GM19438 (cell line): ENCODE results near the gene PLB1.

ENCODE experiments used
- ATAC-seq: cut with Tn5 transposase; IDR thresholded peaks from one replicate; pipeline ENCODE4 v1.9.1; 2021; ENCODE audit warnings: low read depth; ENCODE audit not compliant: unreplicated experiment

PLB1 gene

DNA sequence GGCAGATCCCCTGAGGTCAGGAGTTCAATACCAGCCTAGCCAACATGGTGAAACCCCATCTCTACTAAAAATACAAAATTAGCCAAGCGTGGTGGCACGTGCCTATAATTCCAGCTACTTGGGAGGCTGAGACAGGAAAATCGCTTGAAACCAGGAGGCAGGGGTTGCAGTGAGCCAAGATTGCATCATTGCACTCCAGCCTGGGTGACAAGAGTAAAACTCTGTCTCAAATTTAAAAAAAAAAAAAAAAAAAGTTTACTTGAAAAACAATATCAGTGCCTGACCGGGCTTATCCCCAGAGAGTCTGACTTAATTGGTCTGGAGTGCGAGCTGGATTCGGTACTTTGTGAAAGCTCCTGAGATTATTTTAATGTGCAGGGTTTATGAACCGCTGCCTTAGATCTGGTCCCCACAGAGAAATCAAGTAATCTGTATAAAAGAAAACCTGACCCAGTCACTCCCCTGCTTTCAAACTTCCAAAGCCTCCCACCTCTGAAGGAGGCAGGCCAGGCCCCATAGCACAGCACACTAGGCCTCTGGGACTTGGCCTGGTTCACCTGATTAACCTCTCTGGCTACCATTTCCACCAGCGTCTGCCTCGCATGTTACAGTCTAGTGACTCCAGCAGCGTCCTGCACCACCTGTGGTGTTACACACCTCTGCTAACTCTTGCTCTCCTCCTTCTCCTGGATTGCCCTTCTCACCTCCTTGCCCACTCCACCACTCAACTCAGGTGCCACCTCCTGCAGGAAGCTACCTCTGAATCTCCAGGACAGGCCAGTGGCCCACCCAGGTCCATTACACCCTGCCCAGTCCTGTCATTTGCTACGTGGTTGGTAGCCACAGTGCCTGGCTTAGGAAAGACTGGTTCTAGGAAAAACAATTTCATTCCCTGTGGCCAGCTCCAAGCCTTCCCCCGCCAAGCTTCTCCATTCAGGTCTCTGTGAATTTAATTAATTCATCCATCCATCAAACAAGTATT, 141.5 kb downstream of the PLB1 start:
- no peak for ATAC-seq

DNA sequence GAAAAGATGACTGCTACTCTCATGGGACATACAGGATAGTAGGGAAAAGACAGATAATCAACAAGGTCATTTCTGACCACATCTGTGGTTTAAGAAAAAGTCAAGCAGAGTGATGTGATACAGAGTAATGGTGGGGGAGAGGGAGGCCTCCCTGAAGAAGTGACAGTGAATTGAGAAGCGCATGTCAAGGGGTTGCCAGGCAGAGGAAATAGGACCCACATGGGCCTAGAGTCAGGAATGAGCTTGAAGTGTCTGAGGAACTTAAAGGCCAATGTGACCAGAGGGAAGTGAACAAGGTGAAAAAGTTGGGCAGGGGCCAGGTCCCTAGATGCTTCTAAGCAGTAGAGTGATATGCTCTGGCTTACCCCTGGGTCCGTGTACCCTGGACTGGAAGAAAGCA, 142.2 kb downstream of the PLB1 start:
- no peak for ATAC-seq

DNA sequence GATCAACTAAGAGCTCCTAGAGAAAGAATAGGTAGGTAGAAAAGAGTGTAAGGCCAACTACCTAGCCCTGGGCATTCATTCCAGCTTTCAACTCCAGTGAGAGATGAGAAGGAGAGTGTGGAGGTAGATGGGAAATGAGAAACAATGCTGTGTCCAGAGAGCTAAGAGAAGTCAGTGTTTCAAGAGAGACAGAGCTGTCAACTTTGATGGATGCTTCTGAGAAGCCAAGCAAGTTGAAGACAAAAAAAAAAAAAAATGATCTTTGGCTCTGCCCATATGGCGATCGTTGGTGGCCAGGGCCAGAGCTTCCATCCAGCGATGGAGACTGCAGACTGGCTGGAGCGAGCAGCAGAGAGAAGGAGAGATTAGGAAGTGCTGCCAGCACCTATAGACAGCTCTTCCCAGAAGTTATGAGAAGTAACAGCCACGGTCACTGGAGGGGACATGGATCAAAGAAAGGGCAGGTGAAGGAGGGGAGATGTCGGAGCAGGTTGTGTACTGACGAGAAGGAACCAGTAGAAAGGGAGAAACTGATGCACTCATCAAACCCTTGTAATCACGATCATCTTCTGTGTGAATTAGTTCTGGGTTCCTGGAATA, 143.3 kb downstream of the PLB1 start:
- no peak for ATAC-seq

DNA sequence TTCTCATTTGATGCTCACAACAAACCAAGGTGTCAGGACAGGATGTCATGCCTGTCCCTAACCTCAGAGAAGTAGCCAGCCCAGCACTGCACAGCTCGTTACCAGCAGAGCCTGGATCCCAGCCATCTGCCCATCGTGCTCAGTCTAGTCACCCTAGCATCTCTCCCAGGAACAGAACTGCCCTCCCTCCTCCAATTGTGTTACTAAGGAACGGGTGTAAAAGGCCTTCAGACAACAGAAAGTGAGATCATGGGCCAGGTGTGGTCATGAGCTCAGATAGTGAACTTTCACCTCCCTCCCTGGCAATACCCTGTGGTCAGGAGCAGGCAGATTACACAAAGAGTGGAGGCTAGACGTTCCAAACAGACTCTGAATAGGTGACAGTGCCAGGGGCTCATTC, 144.0 kb downstream of the PLB1 start:
- no peak for ATAC-seq

DNA sequence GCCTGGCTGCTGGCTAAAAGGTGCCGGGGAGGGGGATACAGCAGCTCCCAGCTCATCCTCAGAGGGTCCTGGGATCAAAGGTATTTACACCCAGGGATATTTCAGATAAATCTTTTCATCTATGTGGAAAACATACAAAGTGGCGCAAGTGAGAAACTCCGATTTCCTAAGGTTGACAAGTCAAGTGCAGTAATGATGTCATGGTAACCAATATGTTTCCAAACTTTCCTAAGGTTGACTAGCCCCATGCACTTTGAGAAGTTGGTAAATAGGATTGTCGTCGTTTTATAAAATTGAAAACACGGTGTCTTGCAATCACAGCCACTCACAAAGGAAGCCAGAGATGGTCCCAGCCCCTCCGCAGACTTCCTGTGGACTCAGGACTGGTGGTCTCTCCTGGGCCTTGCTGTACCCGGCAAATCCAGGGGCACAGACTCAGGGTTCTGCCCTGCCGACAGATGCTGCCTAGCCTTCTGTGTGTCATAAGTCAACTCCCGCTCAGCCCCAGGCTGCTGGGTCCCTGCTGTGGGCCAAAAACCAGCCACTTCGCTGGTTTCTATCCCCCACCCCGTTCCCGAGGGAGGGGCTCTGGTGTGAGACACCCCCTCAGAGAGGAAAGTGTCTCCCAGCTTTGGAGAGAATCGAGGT, 144.5 kb downstream of the PLB1 start:
- ATAC-seq = no peak

DNA sequence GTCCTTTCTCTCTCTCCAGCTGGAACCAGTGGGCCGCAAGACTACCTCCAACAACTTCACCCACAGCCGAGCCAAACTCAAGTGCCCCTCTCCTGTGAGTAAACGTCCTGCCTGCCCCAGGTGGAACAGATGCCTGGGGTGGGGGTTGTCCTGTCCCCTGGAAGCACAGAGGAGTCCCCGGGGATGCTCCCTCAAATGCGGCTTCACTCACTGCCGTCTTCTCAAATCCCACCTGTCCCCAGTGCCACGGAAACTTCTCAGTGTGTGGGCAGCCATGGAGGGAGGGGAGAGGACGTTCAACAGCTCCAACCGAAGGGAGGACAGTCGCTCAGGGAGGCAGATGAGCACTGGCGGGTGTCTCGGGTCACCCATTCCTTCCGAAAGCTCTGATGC, 145.0 kb downstream of the PLB1 start:
- no peak for ATAC-seq

DNA sequence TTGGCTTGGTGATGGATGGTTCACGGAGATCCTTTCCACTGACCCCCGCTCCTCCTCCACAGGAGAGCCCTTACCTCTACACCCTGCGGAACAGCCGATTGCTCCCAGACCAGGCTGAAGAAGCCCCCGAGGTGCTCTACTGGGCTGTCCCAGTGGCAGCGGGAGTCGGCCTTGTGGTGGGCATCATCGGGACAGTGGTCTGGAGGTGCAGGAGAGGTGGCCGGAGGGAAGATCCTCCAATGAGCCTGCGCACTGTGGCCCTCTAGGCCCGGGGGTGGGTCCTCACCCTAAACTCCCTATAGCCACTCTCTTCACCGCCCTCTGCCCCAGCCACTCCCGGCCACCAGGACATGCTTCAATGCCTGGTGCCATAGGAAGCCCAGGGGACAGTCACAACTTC, 146.9 kb downstream of the PLB1 start:
- ATAC-seq = no peak

DNA sequence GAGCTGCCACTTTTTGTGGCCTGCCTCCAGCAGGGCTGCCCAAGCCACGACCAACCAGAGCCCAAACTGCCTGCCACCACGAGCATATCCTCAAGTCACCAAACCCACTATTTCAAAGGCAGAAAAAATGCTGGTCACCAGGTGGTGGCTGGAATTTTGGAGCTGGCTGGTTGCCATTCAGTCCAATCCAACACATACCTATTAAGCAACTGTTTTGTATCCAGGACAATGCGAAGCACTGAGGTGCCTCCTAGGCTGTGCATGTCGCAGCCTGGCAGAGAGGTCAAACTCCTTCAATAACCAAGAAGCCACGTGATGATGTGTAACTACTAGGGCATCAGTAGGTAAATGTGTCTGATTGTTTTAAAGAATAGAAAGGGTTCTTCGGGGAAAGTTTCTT, 147.5 kb downstream of the PLB1 start:
- ATAC-seq = no peak

DNA sequence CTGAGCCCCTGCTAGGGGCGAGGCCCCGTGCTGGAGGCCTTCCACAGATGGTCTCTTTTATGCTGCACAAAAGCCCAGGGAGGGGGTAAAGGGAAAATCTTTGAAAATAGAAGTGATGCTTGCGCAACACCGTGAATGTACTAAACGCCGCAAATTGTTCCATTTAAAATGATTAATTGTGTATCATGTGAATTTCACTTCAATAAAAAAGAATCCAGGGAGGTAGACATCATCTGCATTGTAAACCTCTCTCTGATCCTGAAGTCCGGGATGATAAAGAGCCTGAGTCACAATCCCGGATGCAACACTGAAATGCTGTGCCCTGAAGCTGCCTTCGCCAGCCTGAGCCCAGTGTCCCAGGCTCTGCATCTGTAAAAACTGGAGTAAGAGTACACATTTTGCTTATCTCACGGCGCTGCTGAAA, 148.1 kb downstream of the PLB1 start:
- no peak for ATAC-seq

DNA sequence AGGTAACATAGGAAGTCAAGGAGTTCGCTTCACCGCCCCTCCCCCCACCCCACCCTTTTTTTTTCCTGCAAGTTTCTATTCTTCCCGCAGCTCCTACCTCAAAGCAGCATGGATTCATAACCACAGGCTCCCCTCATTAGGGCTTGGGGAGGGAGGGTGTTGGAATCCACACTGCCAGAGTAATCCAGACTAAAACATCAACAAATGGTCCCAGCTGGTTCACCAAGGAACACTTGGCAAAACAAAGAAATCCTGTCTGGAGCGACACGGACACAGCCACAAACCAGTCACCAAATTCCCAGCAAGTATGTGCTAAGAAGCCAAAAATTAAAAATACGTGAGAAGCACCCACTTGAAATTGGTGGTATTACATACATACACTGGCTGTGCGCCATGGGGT, 148.9 kb downstream of the PLB1 start:
- no peak for ATAC-seq

DNA sequence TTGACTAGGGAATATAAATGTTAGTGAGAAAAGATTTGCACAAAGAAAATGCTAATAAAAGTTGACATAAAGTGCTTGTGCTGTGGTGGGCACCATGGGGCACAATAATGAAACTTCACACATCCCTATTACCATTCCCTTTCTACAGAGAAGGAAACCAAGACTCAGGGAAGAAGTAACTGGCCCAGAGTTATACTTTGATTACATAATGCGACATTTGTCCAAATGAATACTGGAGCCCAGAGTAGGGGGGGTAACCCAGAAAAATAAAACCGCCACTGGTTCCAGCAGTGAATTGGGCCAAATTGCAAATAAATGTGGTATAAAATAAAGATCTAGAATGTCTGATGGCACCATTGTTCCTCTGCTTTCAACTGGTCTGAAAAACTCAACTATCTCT, 149.7 kb downstream of the PLB1 start:
- ATAC-seq = no peak

DNA sequence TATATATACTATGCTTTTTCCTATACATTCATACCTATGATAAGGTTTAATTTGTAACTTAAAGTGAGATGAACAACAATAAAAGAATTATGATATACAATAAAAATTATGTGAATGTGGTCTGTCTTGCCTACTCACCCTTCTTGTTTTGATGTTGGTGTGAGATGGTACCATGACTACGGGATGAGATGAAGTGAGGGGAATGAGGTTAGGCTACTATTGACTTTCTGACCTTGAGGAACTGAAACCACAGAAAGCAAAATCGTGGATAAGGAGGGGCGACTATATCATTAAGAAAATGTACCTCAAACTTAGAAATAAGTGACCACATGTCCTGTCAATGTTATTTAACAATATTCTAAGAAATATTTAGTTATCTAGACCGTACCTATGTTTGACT, 151.8 kb downstream of the PLB1 start:
- ATAC-seq = no peak

DNA sequence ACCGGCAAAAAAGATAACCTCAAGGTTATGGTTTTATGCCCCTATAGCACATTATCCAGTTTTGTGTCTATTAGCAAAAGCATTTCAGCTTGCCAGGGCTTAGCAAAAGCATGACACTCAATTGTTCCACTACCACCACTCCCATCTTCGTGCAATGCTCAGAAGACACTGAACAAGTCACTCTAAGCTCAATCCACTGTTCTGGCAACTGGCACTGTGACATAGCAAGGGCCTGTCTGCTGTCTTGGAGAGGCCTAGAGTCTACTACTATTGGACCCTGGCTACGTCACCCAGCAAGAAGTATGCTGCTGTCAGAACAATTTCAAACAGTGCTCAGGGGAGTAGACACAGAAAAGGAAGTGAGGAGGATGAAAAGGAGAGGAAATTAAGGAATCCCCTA, 152.3 kb downstream of the PLB1 start:
- ATAC-seq = no peak

DNA sequence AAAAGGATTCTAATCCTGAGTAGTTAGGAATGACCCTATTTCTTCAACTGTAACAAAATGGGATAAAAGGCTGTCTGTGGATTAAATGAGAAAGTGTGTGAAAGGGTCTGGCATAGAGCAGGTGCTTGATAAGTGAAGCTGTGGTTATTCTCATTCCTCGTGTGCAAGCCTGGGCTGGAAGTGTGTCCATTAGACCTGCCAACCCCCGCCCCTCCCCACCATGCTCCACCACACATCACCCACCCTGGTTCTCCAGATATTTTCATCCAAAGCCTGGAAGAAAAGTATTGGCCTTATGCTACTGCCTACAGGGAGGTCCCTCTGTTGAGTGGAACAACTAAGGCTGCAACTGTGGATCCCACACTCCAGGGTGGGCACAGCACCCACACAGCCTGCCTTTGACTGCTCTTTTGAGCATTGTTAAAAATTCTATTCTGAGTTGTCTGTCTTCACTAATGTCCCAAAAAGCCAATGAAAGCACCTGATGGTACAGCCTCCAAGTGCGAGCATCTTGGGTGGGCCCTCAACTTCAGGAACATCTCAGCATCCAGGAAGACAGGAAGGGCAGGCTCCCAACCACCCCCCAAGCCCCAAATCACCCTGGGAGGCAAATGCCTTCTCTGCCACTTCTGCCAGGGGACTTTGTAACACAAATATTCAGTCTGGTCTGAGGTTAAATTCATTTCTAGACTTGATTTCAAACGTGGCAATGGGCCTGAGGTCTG, 153.0 kb downstream of the PLB1 start:
- ATAC-seq = no peak

DNA sequence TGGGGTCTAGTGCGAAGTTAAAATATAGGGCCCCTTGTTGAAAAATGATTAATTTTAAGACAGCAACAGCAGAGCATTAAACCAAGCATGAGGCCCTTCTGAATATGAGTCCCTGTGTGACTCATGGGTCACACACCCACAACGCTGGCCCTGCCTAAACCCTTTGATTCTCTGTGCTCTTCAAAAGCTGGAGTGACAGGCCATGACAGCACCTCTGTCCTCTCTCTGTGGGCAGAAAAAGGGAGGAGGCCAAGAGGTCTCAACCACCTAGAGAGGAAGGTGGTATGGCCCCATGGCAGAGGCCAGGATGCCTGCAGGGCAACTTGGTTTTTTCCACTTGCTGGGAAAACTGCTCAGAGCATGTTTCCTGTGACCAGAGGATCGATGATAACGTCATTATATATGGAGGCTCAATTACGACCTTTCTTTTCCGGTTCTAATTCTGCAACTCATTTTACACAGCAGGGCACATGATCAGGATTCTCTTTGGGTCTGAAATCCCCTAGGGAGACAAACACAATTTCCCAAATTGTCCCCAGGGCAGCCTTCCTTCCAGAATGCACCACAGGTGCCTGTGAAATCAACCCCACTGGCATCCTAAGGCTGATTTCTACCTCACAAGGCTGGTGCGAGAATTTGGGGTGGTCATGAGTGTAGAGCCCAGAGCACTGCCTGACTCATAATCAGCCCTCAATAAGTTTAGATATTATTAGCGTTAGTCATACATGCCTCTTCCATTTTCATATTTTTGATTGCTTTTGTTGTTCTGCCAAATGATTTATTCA, 153.8 kb downstream of the PLB1 start:
- no peak for ATAC-seq

DNA sequence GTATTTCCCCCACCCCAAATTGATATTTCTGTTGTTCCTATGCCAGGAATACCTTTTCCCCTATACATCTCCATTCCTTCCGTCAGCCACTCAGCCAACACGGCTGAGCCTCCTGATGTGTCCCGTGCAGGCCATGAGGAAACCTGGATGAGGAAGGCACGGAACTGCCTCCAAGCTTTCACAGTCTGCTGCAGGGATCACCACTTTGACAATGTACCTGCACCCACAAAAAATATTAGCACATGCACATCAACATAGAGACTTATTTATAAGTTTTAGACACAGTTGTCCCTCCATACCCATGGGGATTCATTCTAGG, 154.4 kb downstream of the PLB1 start:
- ATAC-seq = no peak

DNA sequence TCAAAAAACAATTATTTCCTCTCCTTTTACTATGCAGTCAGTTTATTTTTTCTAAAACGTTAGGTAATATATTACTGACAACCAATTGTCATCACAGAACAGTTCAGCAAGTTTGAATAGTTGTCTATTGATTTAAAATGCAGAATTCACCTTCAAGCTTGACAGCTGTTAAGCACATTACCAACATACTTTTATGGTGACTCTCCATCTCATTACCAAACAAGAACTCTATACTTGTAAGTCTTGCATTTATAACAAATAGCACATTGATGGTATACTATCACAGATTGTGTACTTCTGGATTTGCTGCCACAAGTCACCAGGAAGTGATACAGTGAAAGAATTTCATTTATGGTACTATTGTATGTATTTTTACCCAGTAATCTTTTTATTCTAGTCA, 156.4 kb downstream of the PLB1 start:
- ATAC-seq = no peak

DNA sequence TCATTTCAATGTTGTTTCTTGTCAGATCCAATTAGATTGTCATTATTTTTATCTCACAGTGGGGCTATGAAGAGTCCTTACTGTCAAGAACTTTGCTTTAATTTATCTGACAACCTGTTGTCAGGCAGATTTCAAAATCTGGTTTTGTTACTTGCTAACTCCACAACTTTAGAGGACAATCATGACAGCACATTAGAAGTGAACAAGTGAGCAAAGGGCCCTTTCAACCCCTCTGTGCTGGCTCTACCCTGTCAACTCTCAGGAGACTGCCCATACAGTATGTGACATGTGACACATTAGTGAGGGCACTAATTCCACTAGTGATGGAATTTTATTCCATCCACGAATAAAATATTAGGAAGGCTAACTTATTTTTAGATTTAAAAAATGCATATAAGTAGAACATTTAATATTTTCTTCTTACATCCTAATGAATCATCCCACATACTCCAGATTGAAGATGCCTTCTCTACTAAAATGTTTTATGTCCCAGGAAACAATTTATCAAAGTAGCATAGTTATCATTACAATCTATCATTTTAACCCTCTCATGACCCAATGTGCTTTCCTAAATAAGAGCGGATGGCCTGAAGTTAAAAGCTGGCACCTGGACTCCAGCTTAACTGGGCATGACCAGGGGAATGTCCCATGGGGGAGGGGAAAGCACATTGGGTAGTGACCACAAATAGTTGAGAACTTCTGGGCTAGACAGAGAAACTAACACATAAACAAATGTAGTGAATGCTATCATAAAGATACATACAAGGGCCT, 158.2 kb downstream of the PLB1 start:
- no peak for ATAC-seq

DNA sequence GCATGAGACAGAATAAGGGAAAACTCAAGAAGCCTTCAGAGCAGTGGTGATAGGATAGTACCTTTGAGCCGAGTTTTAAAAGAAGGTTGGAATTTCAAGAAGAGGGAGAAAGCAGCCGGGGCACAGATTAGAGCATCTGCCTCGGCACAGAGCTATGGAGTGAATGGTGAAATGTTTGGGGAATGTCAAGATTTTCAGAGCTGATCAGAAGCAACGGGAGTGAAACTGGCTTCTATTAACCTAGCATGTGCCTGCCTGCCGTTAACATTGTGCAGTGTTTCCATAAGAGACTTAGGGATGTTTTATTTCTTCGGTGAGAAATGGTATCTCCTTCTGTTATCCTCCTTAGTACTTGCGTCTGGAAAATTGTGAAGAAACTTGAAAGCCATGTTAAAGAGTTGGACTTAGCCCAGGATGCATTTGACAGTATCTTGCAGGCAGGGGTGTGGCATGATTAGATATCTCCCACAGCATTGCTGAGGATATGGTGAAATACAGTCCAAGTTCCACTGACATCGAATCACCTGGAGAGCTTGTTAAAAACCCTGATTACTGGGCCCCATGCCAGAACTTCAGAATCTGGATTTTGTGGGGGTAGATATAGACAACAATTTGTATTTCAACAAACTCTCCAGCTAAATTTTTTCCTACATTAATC, 158.9 kb downstream of the PLB1 start:
- no peak for ATAC-seq
